ENCODE measurements around the gene SRGAP3. TPM values are rescaled to one million over a fixed set of nuclear protein-coding genes. Genes with fewer than 3 reads are reported as not detected.

The SRGAP3 gene
- total RNA-seq, 6 experiments from 2014 or later, result 1.8 to 5.2 (median 3.1) TPM

DNA sequence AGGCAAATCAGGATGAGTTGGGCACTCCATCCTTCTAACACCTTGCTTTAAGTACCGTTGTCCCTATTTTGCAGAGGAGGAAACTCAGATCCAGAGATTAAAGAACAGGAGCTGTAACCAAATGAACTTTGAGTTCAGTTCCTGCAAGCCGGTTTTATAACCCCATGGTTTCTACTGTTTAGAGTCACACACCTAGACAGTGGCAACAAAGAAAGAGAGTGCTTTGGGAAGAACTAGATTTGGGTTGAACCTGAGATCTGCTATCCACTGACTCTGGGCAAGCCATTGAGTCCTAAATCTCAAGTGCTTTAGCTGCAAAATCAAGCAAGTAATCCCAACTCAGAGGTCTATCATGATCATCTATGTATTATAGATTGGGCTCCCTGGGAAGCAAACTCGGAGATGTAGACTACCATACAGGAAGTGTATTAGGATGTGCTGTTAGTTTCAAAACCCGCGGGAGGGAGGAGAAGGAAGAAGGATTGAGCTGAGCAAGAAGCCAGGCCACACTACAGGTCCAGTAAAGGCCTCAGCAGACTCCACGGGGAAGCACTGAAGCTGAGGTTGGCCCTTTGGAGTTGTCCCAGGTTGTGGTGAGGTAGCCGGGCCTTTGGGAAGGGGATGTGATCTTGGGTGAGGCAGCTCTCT is 42.2 kb downstream of the SRGAP3 start:
- Histone ChIP-seq H3K4me3 (no peak overlapping the region), H3K9me3 (no peaks in the 10 kb centered on the region), H3K27ac (no peak overlapping the region), H3K36me3 (no peaks in the 10 kb centered on the region), H3K27me3 (no peaks in the 10 kb centered on the region), H3K4me1 (no peaks in the 10 kb centered on the region)
- TF ChIP-seq POLR2A (IDR thresholded peaks at IDR 0.05) (no peak), CTCF (IDR thresholded peaks at IDR 0.05) (no peak)
- WGBS (ENCODE audit: insufficient coverage, low coverage, low lambda C conversion rate, missing lambda C conversion rate), result 79% methylated on average over 5 of the region's 7 CpGs
- ATAC-seq (no peak), DNase-seq (no peak)
- intact Hi-C loops (cut with DNase I), result no loop called here

DNA sequence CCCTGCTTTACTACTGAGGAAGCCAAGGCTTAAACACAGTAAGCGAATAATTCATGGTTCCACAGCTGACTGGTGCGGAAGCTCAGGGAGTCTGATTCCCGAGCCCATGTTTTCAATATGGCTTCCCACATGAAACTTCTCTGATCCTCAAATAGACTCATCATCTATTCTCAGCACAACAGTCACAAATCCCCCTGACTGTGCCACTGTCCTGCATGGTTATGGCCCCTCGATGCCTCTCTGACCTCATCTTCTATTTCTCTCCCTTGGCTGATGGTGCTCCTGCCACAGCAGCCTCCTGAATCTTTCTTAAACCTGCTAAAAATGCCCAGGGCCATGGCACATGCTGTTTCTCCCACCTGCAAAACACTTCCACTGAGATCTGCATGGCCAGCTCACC is 43.2 kb downstream of the SRGAP3 start:
- intact Hi-C loops (cut with DNase I), result no loop called here
- no peaks in the 10 kb centered on the region for H3K9me3 ChIP-seq
- no peaks in the 10 kb centered on the region for H3K27me3 ChIP-seq
- TF ChIP-seq POLR2A (IDR thresholded peaks at IDR 0.05), result no peak
- TF ChIP-seq CTCF (IDR thresholded peaks at IDR 0.05), result no peak
- DNase-seq, result no peak
- no peak overlapping the region for H3K27ac ChIP-seq
- no peak overlapping the region for H3K4me3 ChIP-seq
- no peaks in the 10 kb centered on the region for H3K4me1 ChIP-seq
- no peaks in the 10 kb centered on the region for H3K36me3 ChIP-seq
- ATAC-seq, result no peak
- 93% methylated on average over 4 of the region's 4 CpGs for WGBS (ENCODE audit: insufficient coverage, low coverage, low lambda C conversion rate, missing lambda C conversion rate)

- Histone ChIP-seq H3K36me3 (no peaks in the 10 kb centered on the region), H3K4me1 (no peaks in the 10 kb centered on the region), H3K4me3 (no peak overlapping the region), H3K9me3 (no peaks in the 10 kb centered on the region), H3K27ac (no peak overlapping the region), H3K27me3 (no peaks in the 10 kb centered on the region)
- DNase-seq, result no peak
- no peak for TF ChIP-seq POLR2A (IDR thresholded peaks at IDR 0.05)
- no peak for TF ChIP-seq CTCF (IDR thresholded peaks at IDR 0.05)
- WGBS (ENCODE audit: insufficient coverage, low coverage, low lambda C conversion rate, missing lambda C conversion rate), result 72% methylated on average over 9 of the region's 9 CpGs
- intact Hi-C loops (cut with DNase I), result no loop called here
- no peak for ATAC-seq
These were observed 43.9 kb downstream of the SRGAP3 start for GRCh38 chr3:9205345-9206143.

GRCh38 chr3:9204253-9204992 is 45.0 kb downstream of the SRGAP3 start:
- intact Hi-C loops (cut with DNase I), result no loop called here
- no peak for ATAC-seq

More at GRCh38 chr3:9204253-9204992, 45.0 kb downstream of the SRGAP3 start:
- H3K4me1 ChIP-seq, result no peaks in the 10 kb centered on the region
- H3K36me3 ChIP-seq, result no peaks in the 10 kb centered on the region
- no peak overlapping the region for H3K27ac ChIP-seq
- H3K9me3 ChIP-seq, result no peaks in the 10 kb centered on the region
- WGBS (ENCODE audit: insufficient coverage, low coverage, low lambda C conversion rate, missing lambda C conversion rate), result 84% methylated on average over 12 of the region's 17 CpGs
- no peak overlapping the region for H3K4me3 ChIP-seq
- no peak for DNase-seq
- TF ChIP-seq CTCF (IDR thresholded peaks at IDR 0.05) (no peak), POLR2A (IDR thresholded peaks at IDR 0.05) (no peak)
- H3K27me3 ChIP-seq, result no peaks in the 10 kb centered on the region
